ENCODE data around the gene CRABP2.
A peak's percentile ranks its signal among the peaks of the same experiment; 100 is the strongest.

The CRABP2 gene

GRCh38 chr1:156665539-156665938 lies 39.8 kb downstream of the CRABP2 start:
- H3K4me1 ChIP-seq (ENCODE audit: low read length), result peaks cover 43% of the 10 kb centered on the region
- H3K9me3 ChIP-seq (replicated peaks; ENCODE audit: insufficient read depth, low read length), result no peaks in the 10 kb centered on the region
- H4K20me1 ChIP-seq (ENCODE audit: insufficient read depth, low read length), result no peaks in the 10 kb centered on the region
- H3K79me2 ChIP-seq (ENCODE audit: low read length), result peaks cover 12% of the 10 kb centered on the region
- no peak overlapping the region for H3K27ac ChIP-seq (ENCODE audit: low read length)
- H3F3A ChIP-seq (ENCODE audit: insufficient read depth, low read length), result peaks cover 20% of the 10 kb centered on the region
- H3K9ac ChIP-seq (ENCODE audit: low read length), result no peak overlapping the region
- H3K9me2 ChIP-seq (replicated peaks; ENCODE audit: insufficient read depth, low read length), result no peaks in the 10 kb centered on the region
- peaks cover 10% of the 10 kb centered on the region; the same call in 1 of the 2 replicates for H3K27me3 ChIP-seq (replicated peaks; ENCODE audit: insufficient read depth, low read length)
- no peak overlapping the region for H3K4me2 ChIP-seq (ENCODE audit: low read depth, low read length)
- H3K36me3 ChIP-seq (replicated peaks; ENCODE audit: insufficient read depth, low read length), result no peaks in the 10 kb centered on the region
- no peak for TF ChIP-seq CTCF (IDR thresholded peaks at IDR 0.05; ENCODE audit: low read length)
- no peak for TF ChIP-seq EZH2phosphoT487 (IDR thresholded peaks at IDR 0.05; ENCODE audit: low read length)
- no peak for TF ChIP-seq EZH2 (optimal IDR thresholded peaks at IDR 0.05; ENCODE audit: low read depth, low read length)
- no peak for DNase-seq
- H2AFZ ChIP-seq (ENCODE audit: low read length), result no peak overlapping the region
- H3K4me3 ChIP-seq (ENCODE audit: low read length), result no peak overlapping the region

- H3K27ac ChIP-seq (ENCODE audit: low read length), result peak overlapping the region; percentile 25; the same call in 1 of the 2 replicates
- H3K27me3 ChIP-seq (replicated peaks; ENCODE audit: insufficient read depth, low read length), result peaks cover 5% of the 10 kb centered on the region; the same call in 1 of the 2 replicates
- H3K36me3 ChIP-seq (replicated peaks; ENCODE audit: insufficient read depth, low read length), result no peaks in the 10 kb centered on the region
- peaks cover 23% of the 10 kb centered on the region for H3F3A ChIP-seq (ENCODE audit: insufficient read depth, low read length)
- H3K4me3 ChIP-seq (ENCODE audit: low read length), result no peak overlapping the region; the same call in 1 of the 2 replicates
- no peaks in the 10 kb centered on the region for H4K20me1 ChIP-seq (ENCODE audit: insufficient read depth, low read length)
- H3K4me2 ChIP-seq (ENCODE audit: low read depth, low read length), result peak overlapping the region; percentile 38; the same call in 1 of the 2 replicates
- no peaks in the 10 kb centered on the region for H3K9me3 ChIP-seq (replicated peaks; ENCODE audit: insufficient read depth, low read length)
- H3K4me1 ChIP-seq (ENCODE audit: low read length), result peaks cover 43% of the 10 kb centered on the region
- peak; percentile 59 for DNase-seq
- peak overlapping the region; percentile 3; the same call in 1 of the 2 replicates for H3K9ac ChIP-seq (ENCODE audit: low read length)
- H3K79me2 ChIP-seq (ENCODE audit: low read length), result peaks cover 18% of the 10 kb centered on the region
- H2AFZ ChIP-seq (ENCODE audit: low read length), result peak overlapping the region; percentile 51
- no peak for TF ChIP-seq EZH2phosphoT487 (IDR thresholded peaks at IDR 0.05; ENCODE audit: low read length)
- TF ChIP-seq CTCF (IDR thresholded peaks at IDR 0.05; ENCODE audit: low read length), result no peak
- no peak for TF ChIP-seq EZH2 (optimal IDR thresholded peaks at IDR 0.05; ENCODE audit: low read depth, low read length)
- no peaks in the 10 kb centered on the region for H3K9me2 ChIP-seq (replicated peaks; ENCODE audit: insufficient read depth, low read length)
Measured at GRCh38 chr1:156664767-156665411, 40.5 kb downstream of the CRABP2 start.

GRCh38 chr1:156664046-156664766 lies 41.2 kb downstream of the CRABP2 start:
- no peaks in the 10 kb centered on the region for H3K9me3 ChIP-seq (replicated peaks; ENCODE audit: insufficient read depth, low read length)
- peak overlapping the region; percentile 3; the same call in 1 of the 2 replicates for H3K9ac ChIP-seq (ENCODE audit: low read length)
- peaks cover 48% of the 10 kb centered on the region for H3K4me1 ChIP-seq (ENCODE audit: low read length)
- H3K9me2 ChIP-seq (replicated peaks; ENCODE audit: insufficient read depth, low read length), result no peaks in the 10 kb centered on the region
- no peak for DNase-seq
- H3F3A ChIP-seq (ENCODE audit: insufficient read depth, low read length), result peaks cover 23% of the 10 kb centered on the region
- H2AFZ ChIP-seq (ENCODE audit: low read length), result peak overlapping the region; percentile 51; the same call in 1 of the 2 replicates
- H4K20me1 ChIP-seq (ENCODE audit: insufficient read depth, low read length), result peaks cover 6% of the 10 kb centered on the region; the same call in 1 of the 2 replicates
- TF ChIP-seq EZH2phosphoT487 (IDR thresholded peaks at IDR 0.05; ENCODE audit: low read length), result no peak
- TF ChIP-seq EZH2 (optimal IDR thresholded peaks at IDR 0.05; ENCODE audit: low read depth, low read length), result no peak
- TF ChIP-seq CTCF (IDR thresholded peaks at IDR 0.05; ENCODE audit: low read length), result no peak
- H3K27ac ChIP-seq (ENCODE audit: low read length), result peak overlapping the region; percentile 25; the same call in 1 of the 2 replicates
- peaks cover 25% of the 10 kb centered on the region for H3K79me2 ChIP-seq (ENCODE audit: low read length)
- H3K4me3 ChIP-seq (ENCODE audit: low read length), result no peak overlapping the region
- H3K4me2 ChIP-seq (ENCODE audit: low read depth, low read length), result peak overlapping the region; percentile 38; the same call in 1 of the 2 replicates
- H3K27me3 ChIP-seq (replicated peaks; ENCODE audit: insufficient read depth, low read length), result no peaks in the 10 kb centered on the region
- H3K36me3 ChIP-seq (replicated peaks; ENCODE audit: insufficient read depth, low read length), result no peaks in the 10 kb centered on the region

Data from MM.1S (cell line).